ENCODE results near the gene EFNA5. TPM values are rescaled to one million over a fixed set of nuclear protein-coding genes. Genes with fewer than 3 reads are reported as not detected.

EFNA5 gene
- total RNA-seq (2021; ENCODE audit: unreplicated experiment) (0.22 TPM), Bru-seq, nascent RNA (percentile 20 among the genes with signal in this experiment), BruChase-seq, experiment 1, labeled RNA remaining after a 6-hour chase (percentile 15 among the genes with signal in this experiment), BruChase-seq, experiment 2, labeled RNA remaining after a 2-hour chase (percentile 18 among the genes with signal in this experiment)
- polyA plus RNA-seq (2012) = 0.04 and 0.08 TPM in 2 replicates
- long read RNA-seq, partial matches to known transcripts = 0 of 1 reads
- long read RNA-seq, other reads (novel, unspliced or antisense) = 1 of 1 reads

DNA sequence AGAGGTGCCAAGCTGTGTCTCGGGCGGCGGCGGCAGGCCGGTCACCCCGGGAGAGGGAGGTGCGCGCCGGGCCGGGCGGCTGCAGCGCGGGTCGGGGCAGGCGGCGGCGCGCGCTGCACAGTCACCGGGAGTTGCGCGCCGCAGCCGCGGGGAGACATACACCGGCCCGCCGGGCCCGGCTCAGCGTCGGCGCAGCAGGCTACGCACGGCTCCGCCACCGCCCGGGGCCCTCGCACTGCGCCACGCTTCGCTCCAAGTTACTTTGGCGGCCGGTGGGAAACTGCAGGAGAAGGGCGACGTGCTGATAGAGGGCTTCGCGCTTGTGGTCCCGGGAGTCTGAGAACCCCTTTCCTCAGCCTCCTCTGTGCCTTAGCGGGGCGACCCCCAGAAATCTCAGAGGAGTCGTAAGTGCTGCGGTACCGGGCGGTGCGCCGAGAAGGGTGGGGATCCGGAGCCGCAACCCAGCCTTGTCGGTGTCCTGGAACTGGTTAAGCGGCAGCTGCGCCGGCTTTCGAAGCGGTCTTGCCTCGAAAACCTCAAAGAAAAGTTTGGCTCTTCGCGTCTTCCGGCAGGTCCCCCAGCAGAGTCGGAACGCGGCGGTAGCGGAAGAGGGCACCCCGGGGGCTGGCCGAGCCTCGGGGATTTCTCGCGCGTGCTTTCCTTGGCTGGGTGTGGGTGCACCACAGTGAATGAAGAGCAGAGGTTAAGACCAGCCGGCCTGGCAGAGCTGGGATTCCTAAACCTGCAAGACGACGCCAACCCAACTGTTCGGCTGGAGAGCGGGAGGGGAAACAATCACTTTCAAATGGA lies at the start of gene EFNA5:
Gene EFNA5, minus strand, starts transcription at position 6 of the 810 bp plus-strand sequence.
- ChIA-PET RAD21 (ENCODE audit: low non-redundant PET in 1 of 2, low total read pairs in 2 of 2, uncharacterized antibody in 2 of 2, unreplicated experiment in 2 of 2) (no interaction called here), CTCF (interaction anchor here (1.1 kb wide), 1 partner anchor 423 kb away, joined by 3 read pairs; no protein-coding TSS in a partner anchor), POLR2A (no interaction called here)
- Histone ChIP-seq H3K4me3 (replicated peaks in 1 of 2; ENCODE audit: low read depth in 1 of 2, low read length in 2 of 2) (peak within 1 kb of the TSS; percentile 48 to 63), H4K20me1 (ENCODE audit: insufficient read depth) (no peaks in the 10 kb centered on the region), H3K27me3 (ENCODE audit: insufficient read depth, low read length) (no peaks in the 10 kb centered on the region), H3K36me3 (ENCODE audit: control insufficient read depth in 1 of 2, insufficient read depth in 2 of 2, low read length in 2 of 2) (no peaks in the 10 kb centered on the region), H3K79me2 (ENCODE audit: insufficient read depth, low read length) (no peaks in the 10 kb centered on the region), H3K9ac (ENCODE audit: low read length) (0 out of 2 replicates have a peak within 1 kb of the TSS, but pooled peaks have one; percentile 0), H3K27ac (ENCODE audit: low read depth, low read length) (no peak within 1 kb of the TSS), H3K9me2 (ENCODE audit: insufficient read depth) (no peaks in the 10 kb centered on the region), H3K4me1 (ENCODE audit: control insufficient read depth in 1 of 2, insufficient read depth in 2 of 2, low read length in 2 of 2) (peaks cover 8 to 36% of the 10 kb centered on the region in 2 experiments; a peak in 3 of 4 replicates), H3K9me3 (ENCODE audit: control insufficient read depth in 1 of 2, insufficient read depth in 1 of 2, low read depth in 1 of 2, low read length in 2 of 2) (no peaks in the 10 kb centered on the region), H3K4me2 (ENCODE audit: low read length) (peak within 1 kb of the TSS; percentile 97), H2AFZ (ENCODE audit: low read depth, low read length, poor library complexity, severe bottlenecking) (peak within 1 kb of the TSS; percentile 75)
- no TSS peak for BruUV-seq (replicated peaks)
- DNase-seq (ENCODE audit: low read depth, low spot score) (peak; percentile 26), ATAC-seq (peak; percentile 49)
- TF ChIP-seq ZFX (IDR thresholded peaks at IDR 0.05) (peak; percentile 30; the same call in 1 of the 2 replicates), RAD21 (IDR thresholded peaks at IDR 0.05; ENCODE audit: low read depth) (no peak)
- TF ChIP-seq, protein P1, sequence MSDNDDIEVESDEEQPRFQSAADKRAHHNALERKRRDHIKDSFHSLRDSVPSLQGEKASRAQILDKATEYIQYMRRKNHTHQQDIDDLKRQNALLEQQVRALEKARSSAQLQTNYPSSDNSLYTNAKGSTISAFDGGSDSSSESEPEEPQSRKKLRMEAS (IDR thresholded peaks at IDR 0.05) = peak; percentile 58
- intact Hi-C loops (cut with micrococcal nuclease) = loop anchor here (5.0 to 10.0 kb wide), 4 partner anchors 426 to 1549 kb away; no protein-coding TSS in a partner anchor

DNA sequence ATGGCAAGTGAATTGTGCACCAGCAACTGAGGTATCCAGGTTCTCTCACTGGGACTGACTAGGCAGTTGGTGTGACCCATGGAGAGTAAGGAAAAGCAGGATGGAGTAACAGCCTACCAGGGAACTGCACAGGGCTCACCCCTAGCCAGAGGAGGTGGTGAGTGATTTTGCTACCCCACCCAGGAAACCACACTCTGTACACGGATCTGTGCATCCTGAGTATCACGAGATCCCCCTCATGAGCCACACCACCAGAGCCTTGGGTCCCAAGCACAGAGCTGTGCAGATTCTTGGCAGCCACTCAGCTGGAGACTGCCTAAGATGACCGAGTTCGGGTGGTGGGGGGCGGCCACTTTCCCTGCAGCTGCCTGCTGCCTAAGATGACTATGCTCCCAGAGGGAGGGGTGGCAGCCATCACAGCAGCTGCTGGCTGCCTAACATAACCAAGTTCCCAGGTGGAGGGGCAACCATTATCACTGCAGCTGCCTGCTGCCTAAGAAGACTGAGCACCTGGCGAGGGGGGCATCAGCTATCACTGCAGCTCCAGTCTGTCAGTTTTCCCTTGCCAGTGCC lies 48.4 kb upstream of the EFNA5 start:
- intact Hi-C loops (cut with micrococcal nuclease) = no loop called here
- TF ChIP-seq ZNF274 (IDR thresholded peaks at IDR 0.05; ENCODE audit: low read depth, low read length) = no peak
- TF ChIP-seq TCF7L2 (IDR thresholded peaks at IDR 0.05; ENCODE audit: borderline replicate concordance, extremely low read depth, insufficient read depth, insufficient read length) = no peak
- no peak for TF ChIP-seq SRF (IDR thresholded peaks at IDR 0.05; ENCODE audit: low read depth)
- no peak overlapping the region for H3K9ac ChIP-seq (ENCODE audit: low read length)
- ChIA-PET POLR2A (no interaction called here), RAD21 (ENCODE audit: low non-redundant PET in 1 of 2, low total read pairs in 2 of 2, uncharacterized antibody in 2 of 2, unreplicated experiment in 2 of 2) (no interaction called here), CTCF (no interaction called here)
- ATAC-seq (no peak), DNase-seq (ENCODE audit: low read depth, low spot score) (no peak)
- BruUV-seq (replicated peaks) = no TSS peak
- H3K4me3 ChIP-seq (replicated peaks in 1 of 2; ENCODE audit: low read depth in 1 of 2, low read length in 2 of 2) = no peak overlapping the region
- no peaks in the 10 kb centered on the region for H3K9me2 ChIP-seq (ENCODE audit: insufficient read depth)
- no peaks in the 10 kb centered on the region for H3K27me3 ChIP-seq (ENCODE audit: insufficient read depth, low read length)
- no peak overlapping the region for H3K4me2 ChIP-seq (ENCODE audit: low read length)
- no peaks in the 10 kb centered on the region for H3K4me1 ChIP-seq (ENCODE audit: control insufficient read depth in 1 of 2, insufficient read depth in 2 of 2, low read length in 2 of 2)
- no peaks in the 10 kb centered on the region for H3K9me3 ChIP-seq (ENCODE audit: control insufficient read depth in 1 of 2, insufficient read depth in 1 of 2, low read depth in 1 of 2, low read length in 2 of 2)
- no peak overlapping the region for H3K27ac ChIP-seq (ENCODE audit: low read depth, low read length)
- no peaks in the 10 kb centered on the region for H4K20me1 ChIP-seq (ENCODE audit: insufficient read depth)
- H3K36me3 ChIP-seq (ENCODE audit: control insufficient read depth in 1 of 2, insufficient read depth in 2 of 2, low read length in 2 of 2) = no peaks in the 10 kb centered on the region
- H3K79me2 ChIP-seq (ENCODE audit: insufficient read depth, low read length) = no peaks in the 10 kb centered on the region
- no peak overlapping the region for H2AFZ ChIP-seq (ENCODE audit: low read depth, low read length, poor library complexity, severe bottlenecking)
